Body of pancreas (tissue), 4 donors: ENCODE data around the gene TMEM63A. TPM values are rescaled to one million over a fixed set of nuclear protein-coding genes. Genes with fewer than 3 reads are reported as not detected.
A peak's percentile ranks its signal among the peaks of the same experiment; 100 is the strongest.

Source experiments
- ATAC-seq: fragments of 150-250 bp; one replicate; pipeline ENCODE4 v1.9.1; 2016
- DNase-seq, 4 donors: peaks; one replicate each; pipeline ENCODE4 v3.0.0-alpha.2; 2019
- H3K27ac ChIP-seq, 4 donors: fragments of 200-600 bp; sonication (generic); 1 replicate in 3 of 4; 2 replicates in 1 of 4; pipeline versions ENCODE4 v1.5.1 to v1.6.1; 2016 to 2019; ENCODE audit warnings: mild to moderate bottlenecking in 1 of 4, mixed read lengths in 1 of 4, moderate library complexity in 1 of 4
- H3K27me3 ChIP-seq, 2 donors: fragments of 200-600 bp; sonication (generic); one replicate each; pipeline ENCODE4 v1.6.0; 2016; ENCODE audit warnings: mild to moderate bottlenecking in 1 of 2
- H3K36me3 ChIP-seq, 2 donors: fragments of 200-600 bp; sonication (generic); replicated peaks in 1 of 2; 2 replicates each; pipeline ENCODE4 v1.5.1; 2016; ENCODE audit warnings: low read depth in 2 of 2; ENCODE audit not compliant: insufficient read depth in 1 of 2
- H3K4me1 ChIP-seq: fragments of 200-600 bp; sonication (generic); one replicate; pipeline ENCODE4 v1.6.0; 2016
- H3K4me3 ChIP-seq, 2 donors: fragments of 200-600 bp; sonication (generic); 1 replicate in 1 of 2; 2 replicates in 1 of 2; pipeline ENCODE4 v1.5.1; 2016 to 2019
- H3K9me3 ChIP-seq, 3 donors: fragments of 200-600 bp; sonication (generic); 1 replicate in 2 of 3; 2 replicates in 1 of 3; pipeline ENCODE4 v1.5.1; 2016
- CTCF ChIP-seq, 7 experiments: fragments of 450-650 bp in 4 of 7; fragments of 200-600 bp in 3 of 7; sonication (generic) in 3 of 7; IDR thresholded peaks; one replicate each; pipeline ENCODE4 v1.5.1; 2016 to 2019; ENCODE audit warnings: antibody characterized with exemption in 7 of 7
- POLR2A ChIP-seq, 3 donors: fragments of 450-650 bp; IDR thresholded peaks; one replicate each; pipeline ENCODE4 v1.6.1; 2016; ENCODE audit warnings: antibody characterized with exemption in 3 of 3, mild to moderate bottlenecking in 2 of 3
- WGBS, 2 donors: methylation state at CpG; one replicate each; pipeline ENCODE4 v1.1.5; 2017; 5-methylcytosine and 5-hydroxymethylcytosine counted together
- intact Hi-C: fragments of 100-400 bp; cut with DNase I; formaldehyde crosslinking; loops from one replicate; pipeline ENCODE4 v1.15.1; 2023
- total RNA-seq, 2 donors: library from RNA; depleted of rRNA; stranded (reverse); fragments of >200 nt; gene quantifications; one replicate each; pipeline ENCODE4 v1.1.0, GENCODE V29; 2016

The TMEM63A gene
- total RNA-seq, 2 donors from 2014 or later: 129 to 217 TPM

- no peaks in the 10 kb centered on the region for H3K27me3 ChIP-seq
- H3K9me3 ChIP-seq: no peaks in the 10 kb centered on the region
- intact Hi-C loops: no loop called here
- H3K27ac ChIP-seq: peak overlapping the region in 2 of 4 donors; percentile 24 to 48
- H3K4me3 ChIP-seq: no peak overlapping the region
- WGBS, 2 donors: 59 to 65% methylated on average over 5 to 6 of the region's 7 CpGs
- DNase-seq (no peak), ATAC-seq (no peak)
- H3K4me1 ChIP-seq: peaks cover 13% of the 10 kb centered on the region
- H3K36me3 ChIP-seq: peaks cover 16 to 37% of the 10 kb centered on the region in 2 donors
- TF ChIP-seq CTCF (IDR thresholded peaks at IDR 0.05) (peak in 1 of 7 experiments; percentile 8), POLR2A (IDR thresholded peaks at IDR 0.05) (no peak)
Observed at GRCh38 chr1:225857256-225857655, 24.9 kb downstream of the TMEM63A start.

GRCh38 chr1:225855503-225856300 is 26.5 kb downstream of the TMEM63A start:
- H3K4me1 ChIP-seq: peaks cover 20% of the 10 kb centered on the region

GRCh38 chr1:225853441-225853840 is 28.7 kb downstream of the TMEM63A start:
- H3K4me1 ChIP-seq: peaks cover 23% of the 10 kb centered on the region
- WGBS, 2 donors: 88 to 93% methylated on average over 11 to 12 of the region's 12 CpGs
- no peak overlapping the region for H3K27ac ChIP-seq
- intact Hi-C loops: no loop called here
- no peaks in the 10 kb centered on the region for H3K9me3 ChIP-seq
- no peak overlapping the region for H3K4me3 ChIP-seq
- H3K36me3 ChIP-seq: peaks cover 0 to 14% of the 10 kb centered on the region in 2 donors
- DNase-seq: no peak
- no peaks in the 10 kb centered on the region for H3K27me3 ChIP-seq
- ATAC-seq: no peak
- TF ChIP-seq CTCF (IDR thresholded peaks at IDR 0.05) (no peak), POLR2A (IDR thresholded peaks at IDR 0.05) (no peak)

More at GRCh38 chr1:225855503-225856300, 26.5 kb downstream of the TMEM63A start:
- Histone ChIP-seq H3K4me3 (no peak overlapping the region), H3K9me3 (no peaks in the 10 kb centered on the region), H3K36me3 (peaks cover 3 to 22% of the 10 kb centered on the region in 2 donors), H3K27me3 (no peaks in the 10 kb centered on the region), H3K27ac (peak overlapping the region in 2 of 4 donors; percentile 47 to 48)
- DNase-seq (no peak), ATAC-seq (no peak)
- WGBS, 2 donors: 74 to 79% methylated on average over 10 of the region's 10 CpGs
- intact Hi-C loops: no loop called here
- TF ChIP-seq CTCF (IDR thresholded peaks at IDR 0.05) (no peak), POLR2A (IDR thresholded peaks at IDR 0.05) (no peak)

GRCh38 chr1:225852413-225853124 is 29.6 kb downstream of the TMEM63A start:
- Histone ChIP-seq H3K4me3 (no peak overlapping the region), H3K27ac (peak overlapping the region in 3 of 4 donors; percentile 46 to 54 (median 50)), H3K27me3 (no peaks in the 10 kb centered on the region), H3K4me1 (peaks cover 27% of the 10 kb centered on the region), H3K9me3 (no peaks in the 10 kb centered on the region), H3K36me3 (peaks cover 0 to 14% of the 10 kb centered on the region in 2 donors)
- intact Hi-C loops: no loop called here
- TF ChIP-seq CTCF (IDR thresholded peaks at IDR 0.05) (no peak), POLR2A (IDR thresholded peaks at IDR 0.05) (no peak)
- DNase-seq (no peak), ATAC-seq (no peak)
- 88 to 94% methylated on average over 13 of the region's 13 CpGs for WGBS, 2 donors
